TTC549 (cell line): Measurements from ENCODE around the gene FSCN2.

Experiments used
- FAIRE-seq: peaks from 2 replicates; lab custom pipeline; 2012; peaks lifted over from hg19 to GRCh38; lab: Jason Lieb, UNC

FSCN2 gene

DNA sequence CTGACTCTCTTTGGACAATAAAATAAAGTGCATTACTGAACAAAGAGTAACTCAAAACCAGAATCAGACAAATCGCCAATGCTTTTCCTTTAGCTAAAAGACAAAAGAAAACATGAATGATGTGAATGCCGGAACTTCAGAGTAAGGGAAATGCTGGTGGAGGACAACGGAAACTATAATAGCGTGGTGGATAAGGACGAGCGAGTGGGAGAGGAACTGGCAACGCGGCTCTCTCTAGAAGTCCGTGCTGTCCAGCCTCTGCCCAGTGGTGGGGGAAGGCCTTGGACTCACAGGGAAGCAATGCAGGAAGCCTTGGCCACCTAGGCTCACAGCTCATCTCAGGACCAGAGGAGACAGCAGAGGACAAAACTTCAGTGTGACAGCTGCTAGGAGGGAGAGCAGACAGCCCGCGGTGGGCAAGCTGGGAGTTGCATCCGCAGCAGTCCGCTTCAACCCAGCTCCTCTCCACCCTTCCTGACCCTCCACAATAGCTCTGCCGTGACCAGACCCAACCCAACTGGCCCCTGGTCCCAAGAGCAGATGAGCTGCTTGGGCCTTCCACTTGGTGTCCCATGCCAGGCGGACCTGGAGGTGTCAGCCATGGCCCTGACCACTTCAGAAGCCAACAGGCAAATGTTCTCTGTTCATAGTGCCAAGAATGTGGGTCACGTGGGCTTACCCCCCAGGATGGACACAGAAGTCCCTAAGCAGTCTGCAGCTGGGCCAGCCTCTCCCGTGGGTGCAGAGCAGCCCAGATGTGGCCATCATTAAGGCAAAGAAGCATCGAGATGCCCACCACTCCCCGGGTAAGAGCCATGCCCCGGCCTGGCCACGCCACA, 29.3 kb downstream of the FSCN2 start:
- FAIRE-seq: no peak

- no peak for FAIRE-seq
Measured at GRCh38 chr17:81558115-81558468, 29.9 kb downstream of the FSCN2 start.

DNA sequence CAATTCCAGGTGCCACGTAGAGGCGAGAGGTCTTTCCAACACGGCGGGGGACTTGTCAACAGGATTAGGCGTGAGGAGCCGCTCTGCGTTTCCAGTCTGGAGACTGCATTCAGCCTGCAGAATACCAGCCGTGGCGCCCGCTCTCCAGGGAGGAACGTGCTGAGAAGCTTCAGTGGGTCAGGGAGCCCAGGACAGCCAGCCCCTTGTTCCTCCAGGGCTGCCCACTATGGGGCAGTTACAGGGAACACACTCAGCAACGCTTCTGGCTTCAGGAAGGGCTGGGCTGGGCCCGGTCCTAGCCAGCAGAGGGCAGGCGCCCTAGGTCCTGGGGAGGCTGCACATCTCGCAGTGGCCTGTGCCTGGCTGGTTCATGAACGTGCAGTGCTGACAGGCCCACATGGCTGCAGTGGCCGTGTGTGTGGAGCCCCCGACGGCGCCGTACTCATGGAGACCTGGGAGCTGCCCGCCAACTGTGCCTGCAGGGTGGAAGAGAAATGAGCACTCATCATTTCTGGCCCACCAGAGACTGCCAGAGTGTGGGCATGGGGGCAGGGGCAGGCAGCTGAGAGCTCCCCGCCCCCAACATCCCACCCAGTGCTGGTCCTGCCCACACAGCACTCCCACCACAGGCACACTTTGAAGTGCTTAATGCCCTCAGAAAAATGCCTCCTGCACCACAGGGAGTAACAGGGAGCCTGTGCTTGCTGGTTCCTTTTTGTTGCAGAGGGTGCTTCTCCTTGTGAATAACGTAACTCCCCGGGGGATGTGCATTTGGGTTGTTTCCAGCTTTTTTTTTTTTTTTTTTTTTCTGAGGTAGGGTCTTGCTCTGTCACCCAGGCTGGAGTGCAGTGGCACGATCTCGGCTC, 31.0 kb downstream of the FSCN2 start:
- FAIRE-seq: no peak

DNA sequence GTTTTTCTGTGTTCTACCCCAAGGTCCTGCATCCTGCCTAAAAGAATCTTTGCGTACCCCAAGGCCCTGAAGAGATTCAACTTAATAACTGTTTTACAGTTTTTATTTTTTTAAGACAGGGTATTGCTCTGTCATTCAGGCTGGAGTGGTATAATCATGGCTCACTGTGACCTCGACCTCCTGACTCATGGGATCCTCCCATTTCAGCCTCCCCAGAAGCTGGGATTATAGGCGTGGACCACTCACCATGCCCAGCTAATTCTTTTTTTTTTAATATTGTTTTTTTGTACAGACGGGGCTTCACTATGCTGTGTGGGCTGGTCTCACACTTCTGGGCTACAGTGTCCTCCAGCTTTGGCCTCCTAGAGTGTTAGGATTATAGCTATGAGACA, 33.3 kb downstream of the FSCN2 start:
- no peak for FAIRE-seq

DNA sequence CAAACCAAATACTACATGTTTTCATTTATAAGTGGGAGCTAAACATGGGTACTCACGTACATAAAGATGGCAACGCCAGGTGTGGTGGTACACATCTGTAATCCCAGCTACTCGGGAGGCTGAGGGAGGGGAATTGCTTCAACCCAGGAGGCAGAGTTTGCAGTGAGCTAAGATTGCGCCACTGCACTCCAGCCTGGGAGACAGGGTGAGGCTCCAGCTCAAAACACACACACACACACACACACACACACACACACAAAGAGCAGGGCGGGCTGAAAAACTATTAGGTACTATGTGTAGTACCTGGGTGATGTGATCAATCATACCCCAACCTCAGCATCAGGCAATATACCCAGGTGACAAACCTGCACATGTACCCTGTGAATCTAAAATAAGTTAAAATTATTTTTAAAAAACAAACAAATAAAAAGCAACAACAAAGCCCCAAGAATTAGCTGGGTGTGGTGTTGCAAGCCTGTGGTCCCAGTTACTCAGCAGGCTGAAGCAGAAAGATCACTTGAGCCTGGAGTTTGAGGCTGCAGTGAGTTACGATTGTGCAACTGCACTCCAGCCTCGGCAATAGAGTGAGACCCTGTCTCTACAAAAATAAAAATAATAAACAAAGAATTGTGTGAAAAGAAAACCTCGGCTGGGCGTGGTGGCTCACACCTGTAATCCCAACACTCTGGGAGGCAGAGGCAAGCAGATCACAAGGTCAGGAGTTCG, 35.8 kb downstream of the FSCN2 start:
- no peak for FAIRE-seq

GRCh38 chr17:81564778-81565177, 36.6 kb downstream of the FSCN2 start:
- FAIRE-seq: no peak

DNA sequence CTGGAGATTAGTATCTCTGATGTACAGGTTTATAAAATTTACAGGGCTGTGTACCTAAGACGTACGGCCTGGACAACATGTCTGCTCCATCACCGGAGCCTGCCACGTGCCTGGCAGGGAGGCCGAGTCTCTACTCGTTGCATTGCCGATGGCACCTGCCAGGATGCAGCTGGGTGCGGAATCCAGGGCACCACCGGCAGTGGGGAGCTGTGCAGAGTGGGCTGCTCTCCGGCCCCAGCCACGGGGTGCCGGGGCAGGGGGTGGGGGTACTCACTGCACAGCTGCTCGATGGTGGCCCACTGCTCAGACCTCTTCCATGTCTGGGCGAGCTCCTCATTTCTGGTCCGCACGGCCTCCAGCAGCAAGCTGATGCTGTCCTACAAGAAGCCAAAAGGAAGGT, 37.1 kb downstream of the FSCN2 start:
- no peak for FAIRE-seq

- FAIRE-seq: no peak
Measured at GRCh38 chr17:81566461-81567126, 38.4 kb downstream of the FSCN2 start.

DNA sequence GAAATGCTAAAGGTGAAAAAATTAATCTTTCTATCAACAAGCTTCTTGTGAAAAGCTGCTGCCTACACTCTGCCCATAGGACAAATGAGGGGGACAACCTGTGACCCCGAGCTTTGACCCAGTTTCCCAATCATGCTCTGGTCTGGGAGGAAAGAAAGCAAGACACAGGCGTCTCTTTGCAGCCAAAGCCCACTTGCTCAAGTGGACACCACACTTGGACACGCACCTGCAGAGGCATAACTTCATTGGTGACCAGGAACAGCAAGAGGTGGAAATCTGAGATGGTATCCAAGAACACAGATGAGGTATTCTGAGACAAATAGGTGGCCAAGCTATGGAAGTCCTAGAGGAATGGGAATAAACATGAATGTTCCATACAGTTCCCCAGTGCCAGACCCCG, 39.0 kb downstream of the FSCN2 start:
- FAIRE-seq: no peak

GRCh38 chr17:81568416-81568815, 40.2 kb downstream of the FSCN2 start:
- FAIRE-seq: no peak

GRCh38 chr17:81569986-81570514, 41.9 kb downstream of the FSCN2 start:
- no peak for FAIRE-seq

DNA sequence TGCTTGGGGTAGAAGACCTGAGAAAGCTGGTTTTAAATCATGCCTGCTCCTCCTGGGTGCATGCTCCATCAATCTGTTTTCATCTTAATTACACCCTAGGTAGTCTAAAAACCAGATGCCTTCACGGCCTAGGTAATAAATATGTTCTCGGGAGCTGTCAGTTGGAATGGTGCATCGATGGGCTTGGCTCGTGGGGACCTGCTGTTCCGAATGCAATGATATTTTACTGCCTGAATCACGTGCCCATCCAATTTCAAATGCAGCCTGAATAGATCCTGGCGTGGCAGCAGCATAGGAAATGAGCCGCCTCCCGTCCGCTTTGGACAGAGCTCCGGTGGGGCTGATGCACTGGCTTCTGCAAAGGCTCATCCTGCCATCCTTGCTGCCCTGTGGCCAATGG, 42.8 kb downstream of the FSCN2 start:
- FAIRE-seq: no peak

DNA sequence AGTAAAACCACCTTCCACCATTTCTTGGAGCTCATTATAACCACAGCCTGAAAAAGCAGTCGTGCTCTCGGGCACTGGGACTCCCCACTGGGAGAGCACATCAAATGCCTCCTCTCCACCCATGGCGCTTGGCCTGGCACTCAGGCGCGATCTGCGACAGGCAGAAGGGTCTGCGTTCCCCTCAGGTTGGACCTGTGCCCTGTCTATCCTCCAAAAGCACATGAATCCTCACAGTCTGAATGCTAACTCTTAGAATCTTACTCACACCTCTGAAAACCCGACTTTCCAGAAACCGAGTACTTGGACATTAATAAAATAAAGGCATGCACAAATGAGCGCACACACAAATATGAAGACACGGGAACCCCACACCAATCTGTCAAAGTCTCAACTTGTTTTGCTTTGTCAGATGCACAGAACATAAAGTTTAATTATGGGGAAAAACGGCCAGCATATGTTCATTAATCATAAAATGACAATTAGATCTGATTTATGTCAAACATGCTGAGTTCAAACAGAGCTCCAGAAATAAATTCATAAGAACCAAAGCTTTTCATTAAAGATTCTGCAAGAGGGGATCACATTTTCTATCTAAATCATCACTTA, 44.5 kb downstream of the FSCN2 start:
- FAIRE-seq: no peak

DNA sequence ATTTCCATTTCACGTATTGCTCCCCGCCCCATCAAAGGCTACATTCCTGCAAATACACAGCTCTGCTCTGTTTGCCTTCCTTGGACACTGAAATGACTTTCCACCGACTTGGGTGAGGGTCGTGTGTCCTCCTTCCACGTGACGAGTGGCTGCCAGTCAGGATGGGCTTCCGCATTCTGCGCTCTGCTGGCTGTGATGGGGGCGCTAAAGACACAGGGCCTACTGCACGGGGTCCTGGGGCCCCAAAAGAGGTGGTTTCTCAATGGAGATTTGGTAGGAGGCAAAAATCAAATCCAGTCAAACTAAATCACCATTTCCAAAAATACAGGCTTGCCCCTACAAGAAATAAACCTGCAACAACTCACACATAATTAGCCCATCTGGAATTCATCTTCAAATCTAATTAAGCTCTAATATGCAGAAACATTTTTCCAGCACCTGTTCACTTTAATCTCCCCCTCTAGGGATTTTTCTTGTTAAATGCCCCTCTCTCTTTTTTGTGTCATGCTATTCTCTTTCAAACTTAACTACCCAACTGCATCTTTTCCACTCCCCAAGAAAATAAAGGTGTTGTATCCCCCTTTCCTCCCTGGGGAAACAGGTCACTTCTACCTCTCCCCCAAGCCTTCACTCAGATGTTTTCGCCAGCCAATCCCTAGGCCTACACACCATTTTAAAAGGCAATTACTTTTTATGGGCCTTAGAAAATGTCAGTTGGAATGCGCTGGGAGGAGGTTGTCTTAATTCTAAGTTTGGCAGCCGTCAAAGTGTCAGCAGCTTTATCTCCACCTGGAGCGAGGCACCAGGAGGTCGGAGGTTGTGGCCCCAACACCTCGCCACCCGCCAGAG, 45.8 kb downstream of the FSCN2 start:
- no peak for FAIRE-seq

- FAIRE-seq: no peak
Measured at GRCh38 chr17:81574643-81574956, 46.4 kb downstream of the FSCN2 start.

DNA sequence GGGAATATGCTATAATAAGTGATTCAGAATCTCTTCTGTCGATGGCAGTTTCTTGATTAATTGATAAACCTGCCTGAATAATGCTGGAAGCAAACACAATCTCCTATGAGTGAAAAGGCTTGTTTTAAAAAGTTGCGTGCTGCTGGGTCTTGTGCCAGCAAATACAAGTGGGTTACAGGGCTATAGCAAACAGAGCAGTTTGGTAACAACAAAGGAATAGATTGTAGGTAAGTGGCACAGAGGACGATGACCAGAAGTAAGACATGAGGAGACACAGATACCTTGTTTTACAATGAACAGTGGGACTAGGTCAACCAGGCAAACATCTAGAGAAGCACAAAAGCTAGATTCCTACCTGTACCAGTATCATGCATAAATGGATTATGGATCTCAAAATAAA, 47.7 kb downstream of the FSCN2 start:
- FAIRE-seq: no peak

GRCh38 chr17:81576621-81577277, 48.6 kb downstream of the FSCN2 start:
- no peak for FAIRE-seq

- no peak for FAIRE-seq
Measured at GRCh38 chr17:81577278-81578000, 49.3 kb downstream of the FSCN2 start.

GRCh38 chr17:81578038-81578441, 49.9 kb downstream of the FSCN2 start:
- no peak for FAIRE-seq
